KBM-7 (cell line): ENCODE data around the gene GTF2A1L.
"Not testable (repeated sequence)": the region's sequence is repeated elsewhere in the genome, so short reads cannot be mapped to it uniquely, and the experiment has no call there.

Experiments used
- DNase-seq: peaks from one replicate; pipeline ENCODE4 v3.0.0-alpha.2; 2015
- in situ Hi-C: fragments of 300-500 bp; cut with MboI; formaldehyde crosslinking; loops from 2 replicates; pipeline ENCODE4 v1.14.3; 2020; ENCODE audit warnings: low sequenced_read_pairs, low pct_unique_long_range_greater_than_20kb, mixed read lengths

Gene GTF2A1L

DNA sequence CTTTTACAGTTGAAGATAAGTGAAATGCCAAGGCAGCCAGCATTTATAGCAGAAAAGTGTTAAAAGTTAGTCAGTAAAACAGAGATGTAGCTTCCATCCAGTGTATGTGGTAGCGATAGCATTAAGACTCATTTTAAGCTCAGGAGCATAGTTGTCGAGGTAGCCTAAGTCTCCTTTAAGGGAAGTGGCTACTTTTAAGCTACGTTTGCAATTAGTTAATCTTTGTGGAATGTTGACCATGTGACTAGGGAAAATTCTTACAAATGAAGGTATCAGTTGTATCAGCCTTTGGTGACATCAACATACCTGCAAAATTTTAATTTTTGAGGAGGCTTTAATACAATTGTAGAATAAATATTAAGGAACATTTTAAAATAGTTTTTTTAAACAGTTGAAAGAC, 76.0 kb downstream of the GTF2A1L start:
- DNase-seq = no peak
- in situ Hi-C loops = no loop called here

DNA sequence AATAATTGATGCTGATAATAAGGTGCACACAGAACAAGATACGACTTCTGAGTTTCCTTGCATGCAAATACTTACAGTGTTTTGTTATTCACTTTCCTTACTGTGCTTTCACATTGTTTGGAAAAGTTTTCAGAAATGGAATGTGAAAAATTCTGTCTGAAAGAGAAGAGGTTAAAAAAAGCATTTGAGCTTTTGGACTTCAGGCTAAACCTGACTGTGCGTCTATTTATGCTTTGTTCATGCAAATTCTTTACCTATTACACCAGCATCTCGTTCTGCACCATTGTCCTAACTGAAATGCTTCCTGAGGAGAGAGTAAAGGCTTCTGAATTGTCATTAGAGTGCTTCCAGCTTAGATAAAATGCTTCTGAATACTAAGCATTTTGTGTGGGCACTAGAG, 76.5 kb downstream of the GTF2A1L start:
- no peak for DNase-seq
- in situ Hi-C loops = no loop called here

DNA sequence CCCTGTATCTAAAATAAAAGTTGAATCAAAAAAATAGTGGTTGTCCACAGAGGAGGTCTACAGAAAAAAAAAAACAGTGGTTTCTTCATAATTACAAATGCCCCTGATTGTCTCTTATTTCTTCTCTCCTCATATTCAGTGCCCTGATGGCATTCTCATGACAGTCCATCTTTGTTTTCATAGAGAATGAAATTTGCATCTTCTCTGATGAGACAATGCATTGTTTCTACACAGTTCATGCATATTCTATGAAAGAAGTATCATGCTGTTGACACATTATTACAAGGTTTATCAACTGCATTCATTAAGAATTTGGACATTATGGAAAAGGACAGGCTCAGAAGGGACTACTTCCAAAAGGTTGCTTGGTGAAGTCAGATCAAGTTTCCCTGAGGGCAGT, 78.3 kb downstream of the GTF2A1L start:
- in situ Hi-C loops = no loop called here
- no peak for DNase-seq

DNA sequence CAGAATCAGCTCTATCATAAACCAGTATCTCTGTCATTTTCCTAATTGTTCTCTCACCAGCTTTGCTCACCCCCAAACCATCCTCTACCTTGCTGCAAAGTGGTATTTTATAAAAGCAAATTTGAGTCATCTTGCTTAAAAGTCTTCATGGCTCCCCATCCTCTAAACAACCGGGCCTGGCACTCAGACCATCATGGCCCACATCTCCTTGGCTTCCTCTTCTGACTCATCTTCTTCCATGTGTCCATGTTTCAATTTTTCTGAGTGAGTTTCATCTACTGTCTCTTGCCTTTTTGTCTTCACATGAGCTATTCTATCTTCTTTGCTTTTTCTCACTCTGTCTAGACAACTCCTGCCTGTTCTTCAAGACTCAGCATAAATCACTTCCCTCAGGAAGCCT, 79.2 kb downstream of the GTF2A1L start:
- in situ Hi-C loops = no loop called here
- no peak for DNase-seq

DNA sequence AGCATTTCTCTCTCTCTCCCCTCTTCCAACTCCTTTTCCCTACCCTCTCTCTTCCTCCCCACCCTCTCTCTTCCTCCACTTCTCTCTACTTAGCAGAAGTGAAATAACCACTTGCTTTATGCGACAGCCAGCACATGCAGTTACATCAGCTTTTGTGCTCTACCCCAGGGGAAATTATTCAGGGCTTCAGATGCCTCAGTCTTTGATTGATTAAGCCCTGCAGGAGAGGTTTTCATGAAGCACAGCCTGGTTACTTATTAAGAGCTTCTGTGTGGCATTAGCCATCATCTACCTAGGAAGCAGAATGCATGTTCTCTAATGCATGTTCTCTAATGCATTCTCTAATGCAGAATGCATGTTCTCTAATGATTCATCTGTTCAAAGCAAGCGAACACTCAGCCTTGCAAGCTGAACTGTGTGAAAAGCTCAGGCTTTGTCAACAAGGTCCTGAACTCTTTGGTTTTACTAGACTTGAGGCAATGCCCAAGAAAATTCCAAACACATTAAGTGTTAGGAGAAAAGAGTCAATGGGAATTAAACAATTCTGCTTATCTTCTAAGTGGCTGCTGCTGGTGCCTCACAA, 81.8 kb downstream of the GTF2A1L start:
- in situ Hi-C loops = no loop called here
- DNase-seq = no peak

DNA sequence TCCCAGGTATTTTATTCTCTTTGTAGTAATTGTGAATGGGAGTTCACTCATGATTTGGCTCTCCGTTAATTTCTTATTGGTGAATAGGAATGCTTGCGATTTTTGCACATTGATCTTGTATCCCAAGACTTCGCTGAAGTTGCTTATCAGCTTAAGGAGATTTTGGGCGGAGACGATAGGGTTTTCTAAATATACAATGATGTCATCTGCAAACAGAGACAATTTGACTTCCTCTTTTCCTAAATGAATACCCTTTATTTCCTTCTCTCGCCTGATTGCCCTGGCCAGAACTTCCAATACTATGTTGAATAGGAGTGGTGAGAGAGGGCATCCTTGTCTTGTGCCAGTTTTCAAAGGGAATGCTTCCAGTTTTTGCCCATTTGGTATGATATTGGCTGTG, 86.0 kb downstream of the GTF2A1L start:
- in situ Hi-C loops, DNase-seq: not testable (repeated sequence)

DNA sequence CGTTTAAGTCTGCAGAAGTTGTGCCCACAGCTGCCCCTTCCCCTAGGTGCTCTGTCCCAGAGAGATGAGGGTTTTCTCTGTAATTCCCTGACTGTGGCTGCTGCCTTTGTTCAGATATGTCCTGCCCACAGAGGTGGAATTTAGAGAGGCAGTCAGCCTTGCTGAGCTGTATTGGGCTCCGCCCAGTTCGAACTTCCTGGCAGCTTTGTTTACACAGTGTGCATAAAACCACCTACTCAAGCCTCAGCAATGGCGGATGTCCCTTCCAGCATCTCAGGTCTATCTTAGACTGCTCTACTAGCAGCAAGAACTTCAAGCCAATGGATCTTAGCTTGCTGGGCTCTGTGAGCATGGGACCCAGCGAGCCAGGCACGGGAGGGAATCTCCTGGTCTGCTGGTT, 89.8 kb downstream of the GTF2A1L start:
- no peak for DNase-seq
- in situ Hi-C loops = no loop called here

DNA sequence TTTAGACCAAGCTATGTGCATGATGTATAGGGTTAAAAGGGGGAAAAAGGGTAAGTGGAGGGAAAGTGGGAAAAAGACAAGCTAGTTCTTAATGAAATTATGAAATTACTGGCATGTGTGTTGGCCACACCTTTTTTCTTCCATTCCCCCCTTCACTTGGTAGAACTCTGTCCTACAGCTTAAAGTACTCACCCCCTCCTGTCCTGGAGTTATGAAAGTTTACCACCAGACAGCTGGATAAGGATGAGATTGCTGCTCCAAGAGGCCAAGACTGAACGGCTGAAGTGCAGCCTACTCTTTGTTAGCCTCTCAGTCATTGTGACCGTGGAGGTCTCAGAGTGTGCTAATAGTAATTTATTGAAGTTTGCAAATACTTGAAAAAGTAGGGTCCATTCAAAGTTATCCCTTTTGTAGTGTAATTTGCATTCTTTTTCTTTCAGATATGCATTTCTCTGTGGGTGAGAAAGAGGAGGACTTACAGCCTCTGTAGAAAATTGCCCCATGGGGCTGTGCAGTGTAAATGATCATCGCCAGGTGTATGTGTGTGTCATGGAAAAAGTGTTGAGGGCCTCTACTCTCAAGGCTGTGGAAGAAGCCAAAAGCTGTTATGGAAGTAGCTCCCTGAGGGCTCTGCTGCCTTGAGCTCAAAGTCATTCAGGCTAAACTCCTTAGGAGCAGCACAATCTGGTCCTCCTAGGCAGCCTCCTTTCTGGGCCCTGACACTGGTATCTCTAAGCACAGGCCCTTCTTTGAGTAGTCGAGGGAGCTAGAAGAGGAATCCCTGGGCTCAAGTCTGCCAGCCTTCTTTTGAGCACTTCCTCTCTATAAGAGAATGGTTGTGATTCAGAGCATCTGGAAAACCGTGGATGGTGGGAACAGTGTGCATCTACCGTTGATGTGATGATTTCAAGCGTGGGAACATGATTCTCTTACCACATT, 91.7 kb downstream of the GTF2A1L start:
- DNase-seq = no peak
- in situ Hi-C loops = no loop called here

DNA sequence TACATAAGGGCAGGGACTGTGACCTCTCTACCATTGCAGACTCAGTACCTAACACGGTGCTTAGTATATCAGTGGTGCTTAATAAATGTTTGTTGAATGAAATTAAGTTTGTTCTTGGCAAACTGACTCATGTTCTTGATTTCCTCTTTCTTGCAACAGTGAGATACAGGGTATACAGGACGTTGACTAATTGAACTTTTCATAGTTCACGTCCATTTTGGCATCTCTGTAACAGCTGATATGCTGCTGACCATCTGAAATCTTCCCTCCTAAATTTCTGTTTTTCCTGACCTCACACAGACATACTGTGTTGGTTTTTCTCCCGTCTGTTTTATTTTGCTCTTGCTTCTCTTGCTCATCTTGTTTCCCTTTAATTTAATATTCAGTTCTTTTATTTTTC, 93.7 kb downstream of the GTF2A1L start:
- in situ Hi-C loops = no loop called here
- DNase-seq = no peak

DNA sequence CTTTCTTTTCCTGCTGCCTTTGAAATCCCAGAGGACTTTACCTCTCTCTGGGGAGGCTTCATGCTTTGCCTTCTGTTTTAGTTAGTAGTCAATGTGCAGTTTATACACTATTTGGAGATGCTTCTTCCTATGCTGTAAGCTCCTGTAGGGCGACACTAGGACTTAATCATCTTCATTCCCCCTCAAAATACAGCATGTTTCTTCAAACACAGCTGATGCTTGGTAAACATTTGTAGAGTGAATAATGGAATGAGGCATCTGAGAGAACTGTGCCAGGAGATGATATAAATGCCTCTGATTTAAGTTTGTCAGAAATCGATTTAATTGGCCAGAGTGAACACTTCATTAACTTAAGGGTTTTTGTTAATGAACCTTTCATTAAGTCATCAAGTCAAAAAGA, 94.5 kb downstream of the GTF2A1L start:
- DNase-seq = no peak
- in situ Hi-C loops = no loop called here

DNA sequence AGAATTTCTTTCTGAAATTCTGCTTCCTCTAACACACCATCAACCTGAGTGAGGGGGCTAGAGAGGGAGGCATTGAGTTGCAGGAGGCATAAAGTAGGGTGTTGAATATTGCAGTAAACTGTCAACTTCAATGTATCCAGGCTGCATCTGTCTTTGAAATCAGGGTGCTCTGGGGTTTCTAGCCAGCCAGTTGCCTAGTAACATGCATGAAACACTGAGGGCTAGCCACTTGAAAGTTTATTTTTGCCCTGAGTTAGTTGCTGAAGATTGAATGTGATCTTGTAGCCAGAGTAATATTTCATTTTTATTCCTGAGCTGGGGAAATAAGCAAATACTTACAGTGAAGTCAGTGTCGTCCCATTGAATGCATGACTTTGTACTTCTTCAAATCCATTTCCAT, 96.0 kb downstream of the GTF2A1L start:
- no peak for DNase-seq
- in situ Hi-C loops = no loop called here

DNA sequence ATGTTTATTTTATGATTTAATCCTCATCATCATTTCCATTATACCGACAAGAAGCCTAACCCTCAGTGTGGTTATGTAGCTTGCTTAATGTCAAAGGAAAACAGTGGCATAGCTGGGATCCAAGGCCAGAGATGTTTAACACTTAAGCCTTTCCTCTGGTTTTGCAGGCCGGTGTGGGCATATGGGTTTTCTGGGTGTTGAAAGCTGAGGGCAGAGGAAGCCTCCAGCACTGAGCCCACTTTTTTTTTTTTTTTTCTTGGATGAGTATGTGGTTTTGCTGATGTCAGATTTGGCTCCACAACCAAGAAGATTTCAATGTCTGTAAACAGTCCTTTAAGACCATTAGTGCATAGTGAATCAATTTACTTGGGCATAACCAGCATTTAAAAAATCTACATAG, 96.6 kb downstream of the GTF2A1L start:
- no peak for DNase-seq
- in situ Hi-C loops = no loop called here

DNA sequence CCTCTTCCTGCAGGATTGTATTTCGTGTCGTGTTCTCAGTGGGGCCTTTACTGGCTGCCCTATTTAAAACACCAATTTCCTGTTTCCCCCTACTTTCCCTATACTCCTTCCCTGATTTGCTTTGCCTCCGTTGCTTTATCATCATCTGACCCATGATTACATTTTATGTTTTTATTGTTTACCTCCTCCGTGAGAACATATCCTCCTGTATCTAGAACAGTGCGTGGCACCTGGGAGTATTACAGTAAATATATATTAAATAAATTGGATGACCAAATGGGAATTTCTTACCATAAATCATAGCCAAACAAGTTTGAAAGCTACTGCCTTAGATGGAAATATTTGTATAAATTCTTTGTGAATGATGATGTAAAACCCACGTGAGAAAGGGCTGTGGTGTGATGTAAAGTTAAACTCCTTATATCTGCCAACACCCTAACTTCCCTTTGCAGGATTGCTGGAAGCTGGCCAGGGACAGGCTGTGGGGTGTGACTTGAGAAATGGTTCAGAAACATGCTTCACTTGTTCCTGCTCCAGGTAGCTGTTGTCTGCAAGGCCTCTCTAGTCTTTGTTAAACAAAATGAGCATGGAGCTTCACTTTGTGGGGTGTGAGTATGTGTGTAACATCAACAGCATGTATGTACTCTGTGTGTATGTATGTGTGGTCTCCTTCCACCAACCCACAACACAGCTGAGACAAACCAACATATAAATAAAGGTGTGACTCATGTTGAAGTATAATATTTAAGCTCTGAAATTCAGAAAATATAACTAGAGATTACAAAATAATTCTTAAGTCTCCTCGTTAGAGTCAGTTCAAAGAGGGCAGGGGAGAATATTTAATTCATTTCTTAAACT, 97.6 kb downstream of the GTF2A1L start:
- peak; percentile 4 for DNase-seq
- in situ Hi-C loops = no loop called here

DNA sequence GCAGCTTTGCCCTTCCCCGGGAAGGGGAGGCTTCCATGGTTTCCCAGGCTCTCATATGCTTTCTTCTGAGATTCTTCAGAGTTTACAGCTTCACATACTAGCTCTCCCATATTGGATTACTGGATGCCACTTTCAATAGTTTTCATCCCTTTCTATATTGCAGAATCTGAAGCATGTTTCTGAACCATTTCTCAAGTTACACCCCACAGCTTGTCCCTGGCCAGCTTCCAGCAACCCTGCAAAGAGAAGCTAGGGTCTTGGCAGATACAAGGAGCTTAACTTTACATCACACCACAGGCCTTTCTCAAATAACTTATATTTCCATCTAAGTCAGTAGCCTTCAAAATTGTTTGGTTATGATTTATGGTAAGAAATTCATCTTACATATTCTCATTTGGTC, 98.3 kb downstream of the GTF2A1L start:
- in situ Hi-C loops = no loop called here
- no peak for DNase-seq

DNA sequence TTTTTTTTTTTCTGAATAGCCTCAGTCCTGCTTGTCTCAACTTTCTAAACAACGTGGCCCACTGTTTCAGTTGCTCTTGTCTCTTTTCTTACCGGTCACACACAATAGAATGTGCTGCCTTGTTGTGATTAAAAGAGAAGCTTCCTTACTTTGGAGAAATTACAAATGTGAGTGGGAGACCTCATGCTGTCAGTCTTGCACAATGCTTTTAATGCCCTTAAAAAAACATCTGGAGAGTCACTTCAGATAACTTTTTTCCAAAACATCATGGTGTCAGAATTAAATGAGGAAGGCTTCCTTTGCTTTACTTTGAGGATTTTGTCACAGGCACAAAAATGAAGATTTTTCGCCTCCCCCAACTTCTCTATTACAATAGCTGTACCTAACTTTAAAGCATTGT, 100.2 kb downstream of the GTF2A1L start:
- in situ Hi-C loops = no loop called here
- no peak for DNase-seq

DNA sequence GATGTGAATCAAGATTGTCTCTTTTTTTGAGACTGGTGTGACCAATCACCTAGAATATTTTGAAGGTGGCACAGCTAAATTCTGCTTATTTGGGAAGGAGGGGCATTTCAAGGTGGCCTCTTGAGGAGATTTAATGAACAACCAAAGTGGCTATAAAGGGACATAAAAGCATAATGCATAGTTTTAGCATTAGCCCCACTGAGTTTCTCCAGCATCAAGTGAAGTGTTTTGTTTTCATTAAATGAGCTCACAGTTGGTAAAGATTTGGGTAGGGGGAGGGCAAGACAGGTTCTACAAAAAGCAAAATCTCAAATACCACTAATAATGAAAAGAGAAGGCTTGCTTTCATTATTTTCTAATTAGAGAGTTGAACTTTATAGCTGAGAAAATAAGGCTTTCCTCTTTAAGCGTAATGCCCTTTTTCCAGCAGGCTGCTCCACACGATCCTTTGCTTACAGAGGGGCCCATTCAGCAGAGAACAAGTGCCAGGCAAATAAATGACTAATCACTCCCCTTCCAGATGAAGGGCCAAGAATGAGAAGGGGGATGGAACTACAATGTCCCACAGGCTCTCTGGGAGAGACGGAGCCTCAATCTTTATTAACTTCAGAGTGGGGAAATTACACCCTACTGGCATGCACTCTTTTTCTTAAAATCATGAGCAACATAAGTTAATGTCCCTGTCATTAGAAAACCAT, 102.0 kb downstream of the GTF2A1L start:
- in situ Hi-C loops = no loop called here
- DNase-seq = no peak

DNA sequence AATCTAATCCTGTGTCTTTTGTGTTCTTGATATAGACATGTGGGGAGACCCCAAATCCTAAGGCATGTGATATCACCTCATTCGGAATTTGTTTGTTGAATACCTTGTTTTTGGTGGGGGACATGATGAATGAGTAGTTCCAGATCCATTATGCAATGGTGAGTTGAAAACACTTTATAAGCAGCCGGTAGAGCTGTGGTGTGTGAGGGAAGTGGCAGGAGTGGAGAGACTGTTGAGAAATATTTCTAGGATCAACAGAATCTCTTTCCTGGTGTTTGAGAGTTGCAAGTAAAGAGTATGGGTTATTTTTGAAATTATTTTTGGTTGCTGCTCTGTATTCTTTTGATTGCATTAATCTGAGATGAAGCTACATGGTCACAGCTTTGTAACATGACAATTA, 103.5 kb downstream of the GTF2A1L start:
- DNase-seq = no peak
- in situ Hi-C loops = no loop called here

DNA sequence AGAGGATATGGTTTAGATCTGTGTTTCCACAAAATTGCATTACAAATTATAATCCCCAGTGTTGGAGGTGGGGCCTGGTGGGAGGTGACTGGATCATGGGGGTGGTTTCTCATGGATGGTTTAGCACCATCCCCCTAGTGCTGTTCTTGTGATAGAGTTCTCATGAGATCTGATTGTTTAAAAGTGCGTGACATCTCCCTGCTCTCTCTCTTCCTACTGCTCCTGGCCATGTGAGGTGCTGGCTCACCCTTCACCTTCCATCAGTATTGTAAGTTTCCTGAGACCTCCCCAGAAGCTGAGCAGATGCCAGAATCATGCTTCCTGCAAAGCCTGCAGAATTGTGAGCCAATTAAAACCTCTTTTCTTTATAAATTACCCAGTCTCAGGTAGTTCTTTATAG, 104.7 kb downstream of the GTF2A1L start:
- no peak for DNase-seq

DNA sequence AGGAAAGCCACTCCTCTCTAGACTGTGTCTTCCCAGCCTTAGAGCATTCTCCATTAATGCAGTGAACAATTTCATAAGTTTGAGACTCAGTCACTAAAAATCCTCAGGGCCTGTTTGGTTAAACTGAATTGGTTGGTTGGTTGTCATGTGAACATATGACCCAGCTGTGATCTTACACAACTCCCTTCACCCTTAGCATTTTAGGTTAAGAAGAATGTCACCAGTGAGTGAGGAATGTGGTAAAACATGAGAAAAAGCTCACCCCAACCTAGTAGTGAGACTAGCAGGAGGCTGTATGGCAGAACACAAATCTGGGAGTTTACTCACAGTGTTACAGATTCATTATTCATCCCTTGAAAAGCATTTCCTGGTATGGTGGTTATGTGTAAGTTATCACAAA, 105.5 kb downstream of the GTF2A1L start:
- DNase-seq = no peak
- in situ Hi-C loops = no loop called here

More for the DNA sequence above, 104.7 kb downstream of the GTF2A1L start:
- in situ Hi-C loops = no loop called here
